Thyroid gland (tissue), 4 donors: ENCODE data around the gene WNT5A. TPM values are rescaled to one million over a fixed set of nuclear protein-coding genes. Genes with fewer than 3 reads are reported as not detected.
A peak's percentile ranks its signal among the peaks of the same experiment; 100 is the strongest.

Experiments used
- DNase-seq, 2 donors: peaks; one replicate each; pipeline ENCODE4 v3.0.0-alpha.2; 2019
- H3K27ac ChIP-seq, 3 donors: fragments of 200-600 bp; sonication (generic); 1 replicate in 2 of 3; 2 replicates in 1 of 3; pipeline ENCODE4 v1.5.1; 2016 to 2019; ENCODE audit warnings: mild to moderate bottlenecking in 1 of 3, moderate library complexity in 1 of 3
- H3K27me3 ChIP-seq: fragments of 200-600 bp; sonication (generic); one replicate; pipeline ENCODE4 v1.5.1; 2019
- H3K36me3 ChIP-seq, 2 donors: fragments of 200-600 bp; sonication (generic); one replicate each; pipeline ENCODE4 v1.5.1; 2016 to 2019
- H3K4me1 ChIP-seq, 2 donors: fragments of 200-600 bp; sonication (generic); one replicate each; pipeline ENCODE4 v1.5.1; 2017 to 2019
- H3K4me3 ChIP-seq, 3 donors: fragments of 200-600 bp; sonication (generic); replicated peaks in 1 of 3; 1 replicate in 2 of 3; 2 replicates in 1 of 3; pipeline ENCODE4 v1.5.1; 2016; ENCODE audit warnings: mild to moderate bottlenecking in 1 of 3
- H3K9me3 ChIP-seq: fragments of 200-600 bp; sonication (generic); one replicate; pipeline ENCODE4 v1.5.1; 2017
- CTCF ChIP-seq, 6 experiments: fragments of 200-600 bp in 3 of 6; fragments of 450-650 bp in 3 of 6; sonication (generic) in 3 of 6; IDR thresholded peaks; one replicate each; pipeline ENCODE4 v1.5.1; 2016 to 2019; ENCODE audit warnings: antibody characterized with exemption in 6 of 6, mild to moderate bottlenecking in 2 of 6, inconsistent platforms in 1 of 6, moderate library complexity in 1 of 6
- POLR2A ChIP-seq, 2 donors: fragments of 450-650 bp; IDR thresholded peaks; one replicate each; pipeline ENCODE4 v1.6.1; 2017; ENCODE audit warnings: antibody characterized with exemption in 2 of 2, mild to moderate bottlenecking in 2 of 2, moderate library complexity in 1 of 2
- WGBS, 2 donors: methylation state at CpG; one replicate each; pipeline ENCODE4 v1.1.5; 2017; 5-methylcytosine and 5-hydroxymethylcytosine counted together
- intact Hi-C: fragments of 100-400 bp; cut with DNase I; formaldehyde crosslinking; loops from one replicate; pipeline ENCODE4 v1.15.1; 2023
- total RNA-seq, 4 donors: library from RNA; depleted of rRNA; stranded (reverse); fragments of >200 nt; gene quantifications; one replicate each; pipeline ENCODE4 v1.2.3, GENCODE V29; 2016

Gene WNT5A
- total RNA-seq, 4 donors from 2014 or later, result 4.2 to 15.6 (median 10.4) TPM

- DNase-seq, result no peak
- no peak for TF ChIP-seq POLR2A (IDR thresholded peaks at IDR 0.05)
- TF ChIP-seq CTCF (IDR thresholded peaks at IDR 0.05), result no peak
- 82 to 91% methylated on average over 1 of the region's 1 CpG for WGBS, 2 donors
- H3K4me1 ChIP-seq, result peaks cover 12 to 19% of the 10 kb centered on the region in 2 donors
- no peaks in the 10 kb centered on the region for H3K36me3 ChIP-seq
- H3K9me3 ChIP-seq, result no peaks in the 10 kb centered on the region
- H3K4me3 ChIP-seq, result no peak overlapping the region
- no peak overlapping the region for H3K27ac ChIP-seq
- intact Hi-C loops, result no loop called here
- no peaks in the 10 kb centered on the region for H3K27me3 ChIP-seq
Measured at GRCh38 chr3:55449527-55449926, 37.6 kb downstream of the WNT5A start.

GRCh38 chr3:55446850-55447249 lies 40.3 kb downstream of the WNT5A start:
- no peaks in the 10 kb centered on the region for H3K36me3 ChIP-seq
- intact Hi-C loops, result no loop called here
- no peak overlapping the region for H3K27ac ChIP-seq
- no peak for TF ChIP-seq POLR2A (IDR thresholded peaks at IDR 0.05)
- H3K9me3 ChIP-seq, result no peaks in the 10 kb centered on the region
- H3K4me3 ChIP-seq, result no peak overlapping the region
- DNase-seq, result no peak
- peaks cover 12 to 19% of the 10 kb centered on the region in 2 donors for H3K4me1 ChIP-seq
- WGBS, 2 donors, result 76 to 77% methylated on average over 7 of the region's 7 CpGs
- no peaks in the 10 kb centered on the region for H3K27me3 ChIP-seq

- Histone ChIP-seq H3K36me3 (no peaks in the 10 kb centered on the region), H3K4me1 (peaks cover 12 to 19% of the 10 kb centered on the region in 2 donors), H3K9me3 (no peaks in the 10 kb centered on the region), H3K27me3 (no peaks in the 10 kb centered on the region), H3K4me3 (no peak overlapping the region), H3K27ac (peak overlapping the region in 2 of 3 donors; percentile 9 to 21)
- intact Hi-C loops, result no loop called here
- peak; percentile 93 to 94 for DNase-seq
- WGBS, 2 donors, result 35 to 39% methylated on average over 6 of the region's 6 CpGs
- TF ChIP-seq POLR2A (IDR thresholded peaks at IDR 0.05) (no peak), CTCF (IDR thresholded peaks at IDR 0.05) (no peak)
Measured at GRCh38 chr3:55445551-55445950, 41.6 kb downstream of the WNT5A start.

GRCh38 chr3:55443346-55443745 lies 43.8 kb downstream of the WNT5A start:
- no peak for DNase-seq
- no peak for TF ChIP-seq CTCF (IDR thresholded peaks at IDR 0.05)
- no peak for TF ChIP-seq POLR2A (IDR thresholded peaks at IDR 0.05)
- intact Hi-C loops, result no loop called here
- 84 to 90% methylated on average over 3 of the region's 3 CpGs for WGBS, 2 donors
- H3K36me3 ChIP-seq, result no peaks in the 10 kb centered on the region
- H3K9me3 ChIP-seq, result no peaks in the 10 kb centered on the region
- no peak overlapping the region for H3K4me3 ChIP-seq
- H3K27me3 ChIP-seq, result no peaks in the 10 kb centered on the region
- peaks cover 12 to 19% of the 10 kb centered on the region in 2 donors for H3K4me1 ChIP-seq
- H3K27ac ChIP-seq, result no peak overlapping the region

GRCh38 chr3:55442861-55443260 lies 44.2 kb downstream of the WNT5A start:
- peaks cover 12 to 19% of the 10 kb centered on the region in 2 donors for H3K4me1 ChIP-seq
- no peak overlapping the region for H3K27ac ChIP-seq
- WGBS, 2 donors, result 83 to 84% methylated on average over 3 of the region's 3 CpGs
- intact Hi-C loops, result no loop called here
- TF ChIP-seq POLR2A (IDR thresholded peaks at IDR 0.05) (no peak), CTCF (IDR thresholded peaks at IDR 0.05) (no peak)
- no peaks in the 10 kb centered on the region for H3K27me3 ChIP-seq
- H3K9me3 ChIP-seq, result no peaks in the 10 kb centered on the region
- H3K4me3 ChIP-seq, result no peak overlapping the region
- DNase-seq, result no peak
- no peaks in the 10 kb centered on the region for H3K36me3 ChIP-seq

GRCh38 chr3:55441499-55441898 lies 45.6 kb downstream of the WNT5A start:
- peaks cover 12 to 16% of the 10 kb centered on the region in 2 donors for H3K4me1 ChIP-seq
- no peaks in the 10 kb centered on the region for H3K9me3 ChIP-seq
- H3K27ac ChIP-seq, result no peak overlapping the region
- H3K36me3 ChIP-seq, result no peaks in the 10 kb centered on the region
- DNase-seq, result no peak
- H3K4me3 ChIP-seq, result no peak overlapping the region
- intact Hi-C loops, result no loop called here
- 89 to 90% methylated on average over 4 of the region's 4 CpGs for WGBS, 2 donors
- no peaks in the 10 kb centered on the region for H3K27me3 ChIP-seq
- TF ChIP-seq CTCF (IDR thresholded peaks at IDR 0.05) (no peak), POLR2A (IDR thresholded peaks at IDR 0.05) (no peak)
